Karpas-422 (cell line): ENCODE measurements around the gene BFSP2. TPM values are rescaled to one million over a fixed set of nuclear protein-coding genes. Genes with fewer than 3 reads are reported as not detected.

Experiments used
- DNase-seq: peaks from one replicate; pipeline ENCODE4 v3.0.0-alpha.2; 2015
- H2AFZ ChIP-seq: fragments of 200-600 bp; sonication (generic); 2 replicates; pipeline ENCODE4 v1.6.1; 2014; ENCODE audit warnings: antibody characterized with exemption, low read length, mixed read lengths
- H3K27ac ChIP-seq: fragments of 200-600 bp; sonication (generic); 2 replicates; pipeline ENCODE4 v1.5.1; 2014; ENCODE audit warnings: mild to moderate bottlenecking, low read length, moderate library complexity
- H3K27me3 ChIP-seq: fragments of 200-600 bp; sonication (generic); 2 replicates; pipeline ENCODE4 v1.6.1; 2014; ENCODE audit warnings: low read length, mixed read lengths
- H3K36me3 ChIP-seq: fragments of 200-600 bp; sonication (generic); 2 replicates; pipeline ENCODE4 v1.6.1; 2014; ENCODE audit warnings: low read length, mixed read lengths; ENCODE audit not compliant: insufficient read depth
- H3K4me1 ChIP-seq: fragments of 200-600 bp; sonication (generic); 2 replicates; pipeline ENCODE4 v1.6.1; 2014; ENCODE audit warnings: mild to moderate bottlenecking, low read length, mixed read lengths
- H3K4me2 ChIP-seq: fragments of 200-600 bp; sonication (generic); 2 replicates; pipeline ENCODE4 v1.6.1; 2014; ENCODE audit warnings: low read length, low read depth, mild to moderate bottlenecking; ENCODE audit not compliant: poor library complexity, severe bottlenecking
- H3K4me3 ChIP-seq: fragments of 200-600 bp; sonication (generic); 2 replicates; pipeline ENCODE4 v1.5.1; 2014; ENCODE audit warnings: mild to moderate bottlenecking, antibody characterized with exemption, low read length, mixed read lengths
- H3K79me2 ChIP-seq: fragments of 200-600 bp; sonication (generic); 2 replicates; pipeline ENCODE4 v1.6.1; 2014; ENCODE audit warnings: mild to moderate bottlenecking, low read length, mixed read lengths
- H3K9ac ChIP-seq: fragments of 200-600 bp; sonication (generic); 2 replicates; pipeline ENCODE4 v1.6.0; 2014; ENCODE audit warnings: low read length
- H3K9me2 ChIP-seq: fragments of 200-600 bp; sonication (generic), shearing (Covaris generic); replicated peaks from 2 replicates; pipeline ENCODE4 v1.6.0; 2014; ENCODE audit warnings: mild to moderate bottlenecking, low read length, moderate library complexity; ENCODE audit not compliant: insufficient read depth
- H3K9me3 ChIP-seq: fragments of 300-700, 200-600 bp; sonication (generic); 2 replicates; pipeline ENCODE4 v1.6.1; 2014; ENCODE audit warnings: low read length, mixed read lengths
- H4K20me1 ChIP-seq: fragments of 200-600 bp; sonication (generic); 2 replicates; pipeline ENCODE4 v1.6.1; 2014; ENCODE audit warnings: mild to moderate bottlenecking, antibody characterized with exemption, low read length, low read depth; ENCODE audit not compliant: insufficient read depth
- total RNA-seq: library from RNA; depleted of rRNA; stranded (reverse); fragments of >200 nt; shearing (Covaris generic); gene quantifications from 2 replicates; pipeline ENCODE4 v1.2.3, GENCODE V29; 2014; ENCODE audit warnings: low replicate concordance; rRNA removed

The BFSP2 gene, protein sequence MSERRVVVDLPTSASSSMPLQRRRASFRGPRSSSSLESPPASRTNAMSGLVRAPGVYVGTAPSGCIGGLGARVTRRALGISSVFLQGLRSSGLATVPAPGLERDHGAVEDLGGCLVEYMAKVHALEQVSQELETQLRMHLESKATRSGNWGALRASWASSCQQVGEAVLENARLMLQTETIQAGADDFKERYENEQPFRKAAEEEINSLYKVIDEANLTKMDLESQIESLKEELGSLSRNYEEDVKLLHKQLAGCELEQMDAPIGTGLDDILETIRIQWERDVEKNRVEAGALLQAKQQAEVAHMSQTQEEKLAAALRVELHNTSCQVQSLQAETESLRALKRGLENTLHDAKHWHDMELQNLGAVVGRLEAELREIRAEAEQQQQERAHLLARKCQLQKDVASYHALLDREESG
- 33.1 and 44.7 TPM in 2 replicates for total RNA-seq

DNA sequence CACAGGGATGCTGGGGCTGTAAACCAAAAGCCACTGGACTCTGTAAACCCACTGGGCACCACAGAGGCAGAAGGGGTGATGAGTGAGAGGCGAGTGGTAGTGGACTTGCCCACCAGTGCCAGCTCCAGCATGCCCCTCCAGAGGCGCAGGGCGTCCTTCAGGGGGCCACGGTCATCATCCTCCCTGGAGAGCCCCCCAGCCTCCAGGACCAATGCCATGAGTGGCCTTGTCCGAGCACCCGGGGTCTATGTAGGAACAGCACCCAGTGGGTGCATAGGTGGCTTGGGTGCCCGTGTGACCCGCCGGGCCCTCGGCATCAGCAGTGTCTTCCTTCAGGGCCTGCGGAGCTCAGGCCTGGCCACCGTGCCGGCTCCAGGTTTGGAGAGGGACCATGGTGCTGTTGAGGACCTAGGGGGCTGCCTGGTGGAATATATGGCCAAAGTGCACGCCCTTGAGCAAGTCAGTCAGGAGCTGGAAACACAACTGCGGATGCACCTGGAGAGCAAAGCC is at the start of gene BFSP2:
BFSP2 (plus strand) TSS at position 51 of the 510 bp plus-strand sequence; CDS start at position 79, 28 bp downstream.
- Histone ChIP-seq H3K27ac (no peak within 1 kb of the TSS), H3K27me3 (no peaks in the 10 kb centered on the region), H3K9me2 (no peaks in the 10 kb centered on the region), H3K36me3 (no peaks in the 10 kb centered on the region), H3K9me3 (no peaks in the 10 kb centered on the region), H3K4me3 (no peak within 1 kb of the TSS), H3K79me2 (no peaks in the 10 kb centered on the region), H3K9ac (no peak within 1 kb of the TSS), H2AFZ (no peak within 1 kb of the TSS), H4K20me1 (no peaks in the 10 kb centered on the region), H3K4me2 (no peak within 1 kb of the TSS), H3K4me1 (peaks cover 11% of the 10 kb centered on the region)
- DNase-seq = no peak

DNA sequence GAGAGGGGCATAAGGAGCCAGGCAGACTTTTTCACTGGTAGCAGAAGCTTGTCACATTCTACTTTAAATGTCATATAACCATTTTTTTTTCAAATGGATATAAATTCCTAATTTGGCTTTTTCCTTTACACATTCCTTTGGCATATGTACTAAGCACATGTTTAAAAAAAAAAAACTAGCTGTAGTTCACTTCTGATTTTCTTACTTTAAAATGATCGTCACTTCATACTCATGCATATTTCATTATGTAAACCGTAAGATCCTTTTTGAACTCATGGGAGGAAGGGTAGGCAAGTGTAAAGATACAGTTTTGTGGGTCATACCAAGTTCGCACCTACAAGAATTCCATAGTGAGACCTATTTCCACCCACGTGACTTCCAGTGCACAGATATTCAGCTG is 45.1 kb upstream of the BFSP2 start:
- DNase-seq = no peak
- no peaks in the 10 kb centered on the region for H3K4me1 ChIP-seq
- no peaks in the 10 kb centered on the region for H3K79me2 ChIP-seq
- H3K27ac ChIP-seq = no peak overlapping the region
- no peaks in the 10 kb centered on the region for H4K20me1 ChIP-seq
- H3K9me2 ChIP-seq = no peaks in the 10 kb centered on the region
- H3K4me3 ChIP-seq = no peak overlapping the region
- no peaks in the 10 kb centered on the region for H3K9me3 ChIP-seq
- no peak overlapping the region for H3K4me2 ChIP-seq
- H3K9ac ChIP-seq = no peak overlapping the region
- H3K27me3 ChIP-seq = no peaks in the 10 kb centered on the region
- H2AFZ ChIP-seq = no peak overlapping the region
- no peaks in the 10 kb centered on the region for H3K36me3 ChIP-seq

GRCh38 chr3:133360476-133360875 is 39.4 kb upstream of the BFSP2 start:
- Histone ChIP-seq H3K27ac (no peak overlapping the region), H3K79me2 (no peaks in the 10 kb centered on the region), H3K4me3 (no peak overlapping the region), H2AFZ (no peak overlapping the region), H3K36me3 (no peaks in the 10 kb centered on the region), H3K9me3 (no peaks in the 10 kb centered on the region), H3K4me1 (no peaks in the 10 kb centered on the region), H3K9ac (no peak overlapping the region), H3K9me2 (no peaks in the 10 kb centered on the region), H3K27me3 (0 out of 2 replicates have a peak, but pooled peaks cover 3% of the 10 kb centered on the region), H4K20me1 (no peaks in the 10 kb centered on the region), H3K4me2 (no peak overlapping the region)
- DNase-seq = no peak

- Histone ChIP-seq H3K4me2 (no peak overlapping the region), H3K9me2 (no peaks in the 10 kb centered on the region), H3K79me2 (no peaks in the 10 kb centered on the region), H3K4me3 (no peak overlapping the region), H3K27ac (no peak overlapping the region), H3K9ac (no peak overlapping the region), H4K20me1 (0 out of 2 replicates have a peak, but pooled peaks cover under 1% of the 10 kb centered on the region), H3K9me3 (no peaks in the 10 kb centered on the region), H3K4me1 (no peaks in the 10 kb centered on the region), H3K36me3 (no peaks in the 10 kb centered on the region), H3K27me3 (0 out of 2 replicates have a peak, but pooled peaks cover 3% of the 10 kb centered on the region), H2AFZ (no peak overlapping the region)
- DNase-seq = no peak
Observed at GRCh38 chr3:133361011-133361410, 38.8 kb upstream of the BFSP2 start.

DNA sequence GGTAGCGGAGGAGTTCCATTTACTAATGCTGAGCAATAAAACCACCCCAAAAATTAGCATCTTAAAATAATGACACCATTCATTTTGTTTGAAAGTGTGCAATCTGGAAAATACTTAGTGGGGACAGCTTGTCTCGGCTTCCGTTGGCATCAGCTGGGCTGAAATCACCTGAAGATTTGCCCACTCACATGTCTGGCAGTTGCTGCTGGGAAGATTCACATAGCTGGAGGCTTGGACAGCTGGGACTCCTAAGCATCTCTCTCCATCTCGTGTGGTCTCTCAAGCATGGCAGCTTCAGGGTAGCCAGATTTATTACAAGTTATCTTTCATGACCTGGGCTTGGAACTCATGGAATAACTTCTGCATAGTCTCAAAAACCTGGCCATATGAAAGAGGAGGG is 38.4 kb upstream of the BFSP2 start:
- H3K79me2 ChIP-seq = no peaks in the 10 kb centered on the region
- no peaks in the 10 kb centered on the region for H3K4me1 ChIP-seq
- no peak overlapping the region for H2AFZ ChIP-seq
- no peaks in the 10 kb centered on the region for H3K9me3 ChIP-seq
- H3K4me2 ChIP-seq = no peak overlapping the region
- H4K20me1 ChIP-seq = 0 out of 2 replicates have a peak, but pooled peaks cover 2% of the 10 kb centered on the region
- no peak overlapping the region for H3K27ac ChIP-seq
- no peak for DNase-seq
- no peak overlapping the region for H3K9ac ChIP-seq
- H3K27me3 ChIP-seq = 0 out of 2 replicates have a peak, but pooled peaks cover 3% of the 10 kb centered on the region
- no peak overlapping the region for H3K4me3 ChIP-seq
- no peaks in the 10 kb centered on the region for H3K9me2 ChIP-seq
- H3K36me3 ChIP-seq = no peaks in the 10 kb centered on the region

DNA sequence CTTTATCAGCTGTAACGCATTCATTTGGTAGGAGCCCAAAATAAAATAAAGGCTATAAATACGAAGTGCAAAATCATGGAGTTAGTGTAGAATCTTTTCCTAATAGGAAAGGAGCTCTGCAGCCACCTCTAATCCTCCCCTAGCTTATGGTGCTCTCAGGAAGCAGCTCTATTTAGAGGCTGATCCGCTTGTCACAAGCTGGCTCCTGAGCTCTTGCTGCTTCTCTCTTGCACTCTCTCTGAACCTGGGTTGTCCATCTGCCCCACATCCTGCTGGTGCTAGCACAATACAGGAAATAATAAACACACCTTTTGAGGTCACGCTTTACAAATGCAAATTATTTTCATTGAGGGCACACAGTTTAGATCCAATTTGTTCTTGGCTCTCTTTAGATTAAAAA is 37.3 kb upstream of the BFSP2 start:
- H3K4me1 ChIP-seq = no peaks in the 10 kb centered on the region
- H3K4me2 ChIP-seq = no peak overlapping the region
- DNase-seq = no peak
- no peaks in the 10 kb centered on the region for H3K79me2 ChIP-seq
- no peaks in the 10 kb centered on the region for H3K36me3 ChIP-seq
- no peak overlapping the region for H3K4me3 ChIP-seq
- no peak overlapping the region for H2AFZ ChIP-seq
- H4K20me1 ChIP-seq = 0 out of 2 replicates have a peak, but pooled peaks cover 2% of the 10 kb centered on the region
- no peak overlapping the region for H3K9ac ChIP-seq
- no peak overlapping the region for H3K27ac ChIP-seq
- H3K9me2 ChIP-seq = no peaks in the 10 kb centered on the region
- 0 out of 2 replicates have a peak, but pooled peaks cover 3% of the 10 kb centered on the region for H3K27me3 ChIP-seq
- no peaks in the 10 kb centered on the region for H3K9me3 ChIP-seq

- no peak for DNase-seq
- Histone ChIP-seq H3K4me3 (no peak overlapping the region), H3K4me1 (no peaks in the 10 kb centered on the region), H3K9ac (no peak overlapping the region), H3K36me3 (no peaks in the 10 kb centered on the region), H4K20me1 (0 out of 2 replicates have a peak, but pooled peaks cover 2% of the 10 kb centered on the region), H3K79me2 (no peaks in the 10 kb centered on the region), H2AFZ (no peak overlapping the region), H3K27me3 (0 out of 2 replicates have a peak, but pooled peaks cover 3% of the 10 kb centered on the region), H3K9me3 (no peaks in the 10 kb centered on the region), H3K9me2 (no peaks in the 10 kb centered on the region), H3K27ac (no peak overlapping the region), H3K4me2 (no peak overlapping the region)
Observed at GRCh38 chr3:133364704-133365103, 35.2 kb upstream of the BFSP2 start.

- H3K4me1 ChIP-seq = no peaks in the 10 kb centered on the region
- no peak overlapping the region for H3K27ac ChIP-seq
Observed at GRCh38 chr3:133366921-133367320, 32.9 kb upstream of the BFSP2 start.

More at GRCh38 chr3:133366921-133367320, 32.9 kb upstream of the BFSP2 start:
- H3K36me3 ChIP-seq = no peaks in the 10 kb centered on the region
- no peaks in the 10 kb centered on the region for H3K9me3 ChIP-seq
- no peak overlapping the region for H3K4me2 ChIP-seq
- H4K20me1 ChIP-seq = 0 out of 2 replicates have a peak, but pooled peaks cover 2% of the 10 kb centered on the region
- no peak overlapping the region for H3K9ac ChIP-seq
- DNase-seq = no peak
- H3K79me2 ChIP-seq = no peaks in the 10 kb centered on the region
- H3K27me3 ChIP-seq = 0 out of 2 replicates have a peak, but pooled peaks cover 3% of the 10 kb centered on the region
- no peak overlapping the region for H3K4me3 ChIP-seq
- H3K9me2 ChIP-seq = no peaks in the 10 kb centered on the region
- H2AFZ ChIP-seq = no peak overlapping the region
